Astrocyte of the cerebellum (primary cell): ENCODE measurements around the gene DLGAP1.

Source experiments
- DNase-seq: peaks from one replicate; pipeline ENCODE4 v3.0.0-alpha.2; 2011; ENCODE audit warnings: low read depth
- H3K4me3 ChIP-seq: 2 replicates; pipeline ENCODE4 v1.5.1; 2011; ENCODE audit warnings: mild to moderate bottlenecking, low read depth, low read length, moderate library complexity
- CTCF ChIP-seq: IDR thresholded peaks from 2 replicates; pipeline ENCODE4 v1.5.1; 2012; ENCODE audit warnings: low read length, low read depth, moderate library complexity, mild to moderate bottlenecking; ENCODE audit errors: missing control alignments
- in situ Hi-C: cut with HindIII; loops from 2 replicates; pipeline ENCODE4 v1.10.0; 2017; ENCODE audit warnings: low sequenced_read_pairs

The DLGAP1 gene

GRCh38 chr18:3871687-3872086, 583.4 kb downstream of the DLGAP1 start:
- H3K4me3 ChIP-seq, result no peak overlapping the region
- no peak for DNase-seq
- in situ Hi-C loops, result no loop called here
- TF ChIP-seq CTCF, result no peak

- no peak for TF ChIP-seq CTCF
- no peak overlapping the region for H3K4me3 ChIP-seq
- no peak for DNase-seq
- in situ Hi-C loops, result no loop called here
These were observed 584.2 kb downstream of the DLGAP1 start for GRCh38 chr18:3870914-3871313.

GRCh38 chr18:3869848-3870247, 585.3 kb downstream of the DLGAP1 start:
- no peak overlapping the region for H3K4me3 ChIP-seq
- in situ Hi-C loops, result loop anchor here (5.0 kb wide), 1 partner anchor 98 kb away; no protein-coding TSS in a partner anchor
- peak; percentile 42 for TF ChIP-seq CTCF
- DNase-seq, result peak; percentile 52

- in situ Hi-C loops, result loop anchor here (5.0 kb wide), 1 partner anchor 96 kb away; no protein-coding TSS in a partner anchor
- TF ChIP-seq CTCF, result no peak
- DNase-seq, result no peak
- no peak overlapping the region for H3K4me3 ChIP-seq
These were observed 587.2 kb downstream of the DLGAP1 start for GRCh38 chr18:3867864-3868311.

- no peak for DNase-seq
- no peak overlapping the region for H3K4me3 ChIP-seq
- no peak for TF ChIP-seq CTCF
- in situ Hi-C loops, result loop anchor here (5.0 kb wide), 1 partner anchor 95 kb away; no protein-coding TSS in a partner anchor
These were observed 587.9 kb downstream of the DLGAP1 start for GRCh38 chr18:3867236-3867635.

- DNase-seq, result no peak
- H3K4me3 ChIP-seq, result no peak overlapping the region
- in situ Hi-C loops, result loop anchor here (5.0 kb wide), 1 partner anchor 92 kb away; no protein-coding TSS in a partner anchor
- TF ChIP-seq CTCF, result no peak
These were observed 590.3 kb downstream of the DLGAP1 start for GRCh38 chr18:3864669-3865298.
